Measurements from ENCODE around the gene OR51A2.

The OR51A2 gene

DNA sequence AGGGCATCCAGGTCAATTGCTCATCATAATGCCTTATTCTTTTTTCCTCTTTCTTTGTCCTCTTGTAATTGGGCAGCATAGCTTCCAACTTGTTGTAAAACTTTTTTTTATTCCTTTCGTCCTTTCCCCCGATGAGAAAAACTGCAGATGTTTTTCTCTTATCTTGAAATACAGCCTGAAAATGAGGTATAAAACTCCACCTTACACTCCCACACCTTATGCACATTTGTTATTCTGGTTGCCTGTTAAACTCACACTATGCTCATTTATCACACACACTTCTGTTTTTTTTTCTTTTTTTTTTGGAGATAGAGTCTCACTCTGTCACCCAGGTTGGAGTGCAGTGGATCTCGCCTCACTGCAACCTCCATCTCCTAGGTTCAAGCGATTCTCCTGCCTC, 1.9 kb upstream of the OR51A2 start:
- no peak overlapping the region for H3K27ac ChIP-seq (ENCODE audit: insufficient read depth, low read depth, low read length, poor library complexity, severe bottlenecking)
- no peaks in the 10 kb centered on the region for H3K36me3 ChIP-seq (ENCODE audit: control insufficient read depth, insufficient read depth, low read length)
- H3K4me1 ChIP-seq (ENCODE audit: control insufficient read depth, insufficient read depth, low read length) = no peaks in the 10 kb centered on the region
- H3K27me3 ChIP-seq (ENCODE audit: control insufficient read depth, insufficient read depth, low read length, poor library complexity, severe bottlenecking) = no peaks in the 10 kb centered on the region
- WGBS, 2 experiments = 89% methylated on average over 4 of the region's 4 CpGs
- H3K9me3 ChIP-seq (ENCODE audit: control insufficient read depth, low read length) = no peaks in the 10 kb centered on the region
- no peak overlapping the region for H3K4me3 ChIP-seq (ENCODE audit: insufficient read depth, low read depth, low read length)

DNA sequence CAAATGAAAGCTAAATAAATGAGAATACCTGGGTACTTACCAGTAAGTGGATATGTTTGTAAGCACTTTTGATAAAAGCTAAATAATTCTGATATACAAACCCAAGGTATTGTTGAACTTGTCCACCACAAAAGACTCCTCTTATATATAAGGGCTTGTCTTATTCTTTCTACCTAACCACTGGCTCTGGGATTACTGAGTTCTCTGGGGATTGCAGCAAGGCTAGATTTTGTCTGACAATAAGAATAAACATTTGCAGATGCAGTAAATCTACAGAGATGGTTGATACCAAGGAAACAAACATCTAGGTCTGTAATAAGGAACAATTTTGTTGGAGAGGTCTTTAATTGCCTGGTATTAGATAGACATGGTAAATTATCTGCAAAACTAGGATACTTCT, 8.0 kb downstream of the OR51A2 start, which contains the start of gene OR51A4:
TSS of gene OR51A4 (minus strand) at position 101 of the 400 bp plus-strand sequence. CDS start 505 bp downstream, outside the sequence.
- H3K4me1 ChIP-seq (ENCODE audit: control insufficient read depth, insufficient read depth, low read length) = no peaks in the 10 kb centered on the region
- no peaks in the 10 kb centered on the region for H3K36me3 ChIP-seq (ENCODE audit: control insufficient read depth, insufficient read depth, low read length)
- H3K4me3 ChIP-seq (ENCODE audit: insufficient read depth, low read depth, low read length) = no peak within 1 kb of the TSS
- no peaks in the 10 kb centered on the region for H3K27me3 ChIP-seq (ENCODE audit: control insufficient read depth, insufficient read depth, low read length, poor library complexity, severe bottlenecking)
- no peak within 1 kb of the TSS for H3K27ac ChIP-seq (ENCODE audit: insufficient read depth, low read depth, low read length, poor library complexity, severe bottlenecking)
- H3K9me3 ChIP-seq (ENCODE audit: control insufficient read depth, low read length) = no peaks in the 10 kb centered on the region

DNA sequence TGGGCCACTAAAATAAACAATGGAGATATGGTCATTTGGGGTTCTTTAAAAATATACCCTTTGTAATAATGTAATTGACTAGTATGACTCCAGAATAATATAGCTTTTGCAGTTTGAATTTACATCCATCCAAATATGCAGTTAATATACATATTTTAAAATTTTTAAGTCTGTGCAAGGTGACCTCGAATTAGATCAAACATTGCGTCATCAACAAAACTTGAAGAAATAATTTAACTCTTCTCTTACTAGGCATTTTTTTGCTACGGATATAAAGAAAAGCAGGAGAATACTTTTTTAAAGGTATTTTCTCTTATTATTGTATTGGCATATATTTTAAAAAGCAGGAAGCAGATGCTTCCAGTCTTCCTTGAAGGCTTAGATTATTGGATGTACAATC, 18.8 kb downstream of the OR51A2 start:
- Histone ChIP-seq H3K27me3 (ENCODE audit: control insufficient read depth, insufficient read depth, low read length, poor library complexity, severe bottlenecking) (no peaks in the 10 kb centered on the region), H3K4me1 (ENCODE audit: control insufficient read depth, insufficient read depth, low read length) (no peaks in the 10 kb centered on the region), H3K36me3 (ENCODE audit: control insufficient read depth, insufficient read depth, low read length) (no peaks in the 10 kb centered on the region), H3K9me3 (ENCODE audit: control insufficient read depth, low read length) (no peaks in the 10 kb centered on the region), H3K4me3 (ENCODE audit: insufficient read depth, low read depth, low read length) (no peak overlapping the region), H3K27ac (ENCODE audit: insufficient read depth, low read depth, low read length, poor library complexity, severe bottlenecking) (no peak overlapping the region)
- WGBS, 2 experiments = 87% methylated on average over 2 of the region's 3 CpGs; no CpG with 5 or more reads in 1 of the 2 experiments

- WGBS, 2 experiments = 93 to 95% methylated on average over 4 of the region's 4 CpGs
- H3K9me3 ChIP-seq (ENCODE audit: control insufficient read depth, low read length) = no peaks in the 10 kb centered on the region
- H3K27me3 ChIP-seq (ENCODE audit: control insufficient read depth, insufficient read depth, low read length, poor library complexity, severe bottlenecking) = no peaks in the 10 kb centered on the region
- H3K36me3 ChIP-seq (ENCODE audit: control insufficient read depth, insufficient read depth, low read length) = no peaks in the 10 kb centered on the region
- no peak overlapping the region for H3K27ac ChIP-seq (ENCODE audit: insufficient read depth, low read depth, low read length, poor library complexity, severe bottlenecking)
- no peak overlapping the region for H3K4me3 ChIP-seq (ENCODE audit: insufficient read depth, low read depth, low read length)
- H3K4me1 ChIP-seq (ENCODE audit: control insufficient read depth, insufficient read depth, low read length) = no peaks in the 10 kb centered on the region
Observed at GRCh38 chr11:4932751-4933150, 22.8 kb downstream of the OR51A2 start.

DNA sequence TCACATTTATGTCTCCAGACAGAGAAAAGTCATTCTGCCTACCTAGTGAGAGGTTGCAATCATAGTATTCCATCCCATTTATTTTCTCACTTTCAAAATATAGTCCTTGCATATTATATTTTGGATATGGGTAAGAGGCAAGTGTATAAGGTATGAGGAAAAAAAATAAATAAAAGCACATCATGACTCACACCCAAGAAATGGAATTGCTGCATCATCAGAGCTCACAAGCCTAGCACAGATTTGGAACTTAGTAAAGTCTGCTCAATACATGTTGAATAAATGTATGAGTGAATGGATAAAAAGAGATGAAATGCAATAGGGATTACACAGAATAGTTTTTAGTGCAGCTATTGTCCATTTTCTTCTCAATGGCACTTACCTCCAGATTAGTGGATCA, 28.9 kb downstream of the OR51A2 start:
- H3K4me3 ChIP-seq (ENCODE audit: insufficient read depth, low read depth, low read length) = no peak overlapping the region
- no peak overlapping the region for H3K27ac ChIP-seq (ENCODE audit: insufficient read depth, low read depth, low read length, poor library complexity, severe bottlenecking)
- H3K9me3 ChIP-seq (ENCODE audit: control insufficient read depth, low read length) = no peaks in the 10 kb centered on the region
- H3K36me3 ChIP-seq (ENCODE audit: control insufficient read depth, insufficient read depth, low read length) = no peaks in the 10 kb centered on the region
- H3K4me1 ChIP-seq (ENCODE audit: control insufficient read depth, insufficient read depth, low read length) = no peaks in the 10 kb centered on the region
- no peaks in the 10 kb centered on the region for H3K27me3 ChIP-seq (ENCODE audit: control insufficient read depth, insufficient read depth, low read length, poor library complexity, severe bottlenecking)

DNA sequence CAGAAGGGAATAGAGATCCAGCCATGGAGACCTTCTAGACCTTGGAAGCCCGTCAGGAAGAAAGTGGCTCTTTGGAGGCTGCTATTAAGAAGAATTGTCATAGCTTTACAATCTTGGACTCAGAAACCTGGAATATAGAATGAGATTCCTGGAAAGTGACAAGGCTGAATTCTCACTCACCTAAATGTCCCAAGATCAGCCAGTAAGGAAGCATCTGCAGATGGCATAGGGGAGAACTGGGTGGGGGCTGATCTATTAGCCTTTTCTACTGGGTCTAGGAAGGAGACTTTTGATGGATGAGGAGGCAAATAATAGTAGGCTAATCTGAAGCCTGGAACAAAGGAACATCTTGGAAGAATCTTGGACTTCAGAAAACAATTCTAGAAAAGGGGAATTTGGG, 31.3 kb downstream of the OR51A2 start, which contains the start of gene OR51G1:
TSS of gene OR51G1 (minus strand) at position 101 of the 400 bp plus-strand sequence. CDS start at position 101, 0 bp downstream.
- Histone ChIP-seq H3K4me1 (ENCODE audit: control insufficient read depth, insufficient read depth, low read length) (no peaks in the 10 kb centered on the region), H3K27ac (ENCODE audit: insufficient read depth, low read depth, low read length, poor library complexity, severe bottlenecking) (no peak within 1 kb of the TSS), H3K27me3 (ENCODE audit: control insufficient read depth, insufficient read depth, low read length, poor library complexity, severe bottlenecking) (no peaks in the 10 kb centered on the region), H3K9me3 (ENCODE audit: control insufficient read depth, low read length) (no peaks in the 10 kb centered on the region), H3K4me3 (ENCODE audit: insufficient read depth, low read depth, low read length) (no peak within 1 kb of the TSS), H3K36me3 (ENCODE audit: control insufficient read depth, insufficient read depth, low read length) (no peaks in the 10 kb centered on the region)
- 91 to 94% methylated on average over 1 of the region's 1 CpG for WGBS, 2 experiments

- no peak overlapping the region for H3K4me3 ChIP-seq (ENCODE audit: insufficient read depth, low read depth, low read length)
- no peak overlapping the region for H3K27ac ChIP-seq (ENCODE audit: insufficient read depth, low read depth, low read length, poor library complexity, severe bottlenecking)
- no peaks in the 10 kb centered on the region for H3K4me1 ChIP-seq (ENCODE audit: control insufficient read depth, insufficient read depth, low read length)
- 81 to 89% methylated on average over 1 of the region's 1 CpG for WGBS, 2 experiments
- no peaks in the 10 kb centered on the region for H3K9me3 ChIP-seq (ENCODE audit: control insufficient read depth, low read length)
- no peaks in the 10 kb centered on the region for H3K36me3 ChIP-seq (ENCODE audit: control insufficient read depth, insufficient read depth, low read length)
- H3K27me3 ChIP-seq (ENCODE audit: control insufficient read depth, insufficient read depth, low read length, poor library complexity, severe bottlenecking) = no peaks in the 10 kb centered on the region
Observed at GRCh38 chr11:4922304-4922703, 33.2 kb downstream of the OR51A2 start.

DNA sequence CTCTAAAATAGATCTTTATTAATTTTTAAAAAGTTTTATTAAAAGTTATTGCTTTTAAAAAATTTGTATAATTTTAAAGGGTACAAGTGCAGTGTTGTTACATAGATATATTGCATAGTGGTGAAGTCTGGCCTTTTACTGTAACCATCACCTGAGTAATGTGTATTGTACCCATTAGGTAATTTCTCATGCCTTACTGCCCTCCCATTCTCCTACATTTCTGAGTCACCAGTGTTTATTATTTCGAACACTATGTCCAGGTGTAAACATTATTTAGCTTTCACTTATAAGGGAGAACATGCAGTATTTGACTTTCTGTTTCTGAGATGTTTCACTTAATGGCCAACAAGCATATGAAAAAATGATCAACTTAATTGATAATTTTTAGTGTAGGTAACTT, 33.7 kb downstream of the OR51A2 start:
- Histone ChIP-seq H3K4me3 (ENCODE audit: insufficient read depth, low read depth, low read length) (no peak overlapping the region), H3K27me3 (ENCODE audit: control insufficient read depth, insufficient read depth, low read length, poor library complexity, severe bottlenecking) (no peaks in the 10 kb centered on the region)
- 100% methylated on average over 1 of the region's 1 CpG for WGBS, 2 experiments

DNA sequence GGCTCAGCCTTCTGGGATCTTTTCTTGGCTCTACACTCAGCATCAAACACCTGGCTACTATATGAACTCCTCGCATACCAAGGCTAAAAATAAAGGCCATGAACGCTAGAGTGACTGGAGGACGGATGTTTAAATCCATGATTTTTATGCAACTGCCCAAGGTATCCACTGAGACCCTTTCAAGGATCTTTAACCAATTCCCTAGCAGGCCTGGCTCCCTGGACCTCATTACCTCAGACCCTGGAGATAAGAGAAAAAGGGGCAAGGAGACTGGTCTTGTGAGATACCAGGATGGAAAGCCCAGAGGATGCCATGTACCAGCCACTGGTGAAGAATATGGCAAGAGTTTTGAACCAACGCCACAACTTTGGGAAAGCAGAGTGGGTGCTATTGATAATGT, 36.3 kb downstream of the OR51A2 start, which contains the start of gene OR51G2:
TSS of gene OR51G2 (minus strand) at position 101 of the 400 bp plus-strand sequence. CDS start 3,687 bp downstream, outside the sequence.
- H3K9me3 ChIP-seq (ENCODE audit: control insufficient read depth, low read length) = no peaks in the 10 kb centered on the region
- H3K4me3 ChIP-seq (ENCODE audit: insufficient read depth, low read depth, low read length) = no peak within 1 kb of the TSS
- no peak within 1 kb of the TSS for H3K27ac ChIP-seq (ENCODE audit: insufficient read depth, low read depth, low read length, poor library complexity, severe bottlenecking)
- H3K27me3 ChIP-seq (ENCODE audit: control insufficient read depth, insufficient read depth, low read length, poor library complexity, severe bottlenecking) = no peaks in the 10 kb centered on the region
- H3K36me3 ChIP-seq (ENCODE audit: control insufficient read depth, insufficient read depth, low read length) = no peaks in the 10 kb centered on the region
- 96 to 98% methylated on average over 4 of the region's 4 CpGs for WGBS, 2 experiments
- H3K4me1 ChIP-seq (ENCODE audit: control insufficient read depth, insufficient read depth, low read length) = no peaks in the 10 kb centered on the region

More for the DNA sequence above, 33.7 kb downstream of the OR51A2 start:
- no peaks in the 10 kb centered on the region for H3K4me1 ChIP-seq (ENCODE audit: control insufficient read depth, insufficient read depth, low read length)
- no peaks in the 10 kb centered on the region for H3K9me3 ChIP-seq (ENCODE audit: control insufficient read depth, low read length)
- H3K27ac ChIP-seq (ENCODE audit: insufficient read depth, low read depth, low read length, poor library complexity, severe bottlenecking) = no peak overlapping the region
- no peaks in the 10 kb centered on the region for H3K36me3 ChIP-seq (ENCODE audit: control insufficient read depth, insufficient read depth, low read length)

- Histone ChIP-seq H3K27ac (ENCODE audit: insufficient read depth, low read depth, low read length, poor library complexity, severe bottlenecking) (no peak overlapping the region), H3K36me3 (ENCODE audit: control insufficient read depth, insufficient read depth, low read length) (no peaks in the 10 kb centered on the region), H3K27me3 (ENCODE audit: control insufficient read depth, insufficient read depth, low read length, poor library complexity, severe bottlenecking) (no peaks in the 10 kb centered on the region), H3K9me3 (ENCODE audit: control insufficient read depth, low read length) (no peaks in the 10 kb centered on the region), H3K4me1 (ENCODE audit: control insufficient read depth, insufficient read depth, low read length) (no peaks in the 10 kb centered on the region), H3K4me3 (ENCODE audit: insufficient read depth, low read depth, low read length) (no peak overlapping the region)
Observed at GRCh38 chr11:4916581-4916980, 38.9 kb downstream of the OR51A2 start.
